NCI-H146 treated with DMSO at 0.1 percent for 48 hours (cell line): ENCODE data around the gene ZBTB8A.
"Not testable (repeated sequence)": the region's sequence is repeated elsewhere in the genome, so short reads cannot be mapped to it uniquely, and the experiment has no call there.

ENCODE experiments used
- DNase-seq: peaks from one replicate; lab custom pipeline; 2025; ENCODE audit not compliant: unreplicated experiment; lab: John Stamatoyannopoulos, UW

Gene ZBTB8A

DNA sequence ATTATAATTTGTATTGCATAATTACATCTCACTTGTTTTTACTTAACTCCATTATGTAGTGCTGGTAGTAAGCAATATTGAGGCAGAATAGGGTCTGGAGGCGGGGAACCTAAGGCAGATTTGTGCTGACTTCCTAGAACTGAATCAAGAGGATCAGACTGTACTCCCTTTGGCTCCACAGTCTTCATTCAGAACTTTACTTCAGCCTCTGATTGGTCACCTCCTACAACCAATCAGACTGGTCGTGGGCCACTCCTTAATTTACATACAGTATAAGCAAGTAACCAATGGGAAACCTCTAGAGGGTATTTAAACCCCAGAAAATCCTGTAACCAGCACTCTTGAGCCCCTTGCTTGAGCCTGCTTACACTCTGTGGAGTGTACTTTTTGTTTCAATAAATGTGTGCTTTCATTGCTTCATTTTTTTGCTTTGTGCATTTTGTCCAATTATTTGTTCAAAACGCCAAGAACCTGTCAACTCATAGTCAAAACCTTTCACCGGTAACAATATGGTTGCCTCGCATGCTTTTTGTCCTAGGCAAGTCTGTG is 79.5 kb downstream of the ZBTB8A start:
- no peak for DNase-seq

DNA sequence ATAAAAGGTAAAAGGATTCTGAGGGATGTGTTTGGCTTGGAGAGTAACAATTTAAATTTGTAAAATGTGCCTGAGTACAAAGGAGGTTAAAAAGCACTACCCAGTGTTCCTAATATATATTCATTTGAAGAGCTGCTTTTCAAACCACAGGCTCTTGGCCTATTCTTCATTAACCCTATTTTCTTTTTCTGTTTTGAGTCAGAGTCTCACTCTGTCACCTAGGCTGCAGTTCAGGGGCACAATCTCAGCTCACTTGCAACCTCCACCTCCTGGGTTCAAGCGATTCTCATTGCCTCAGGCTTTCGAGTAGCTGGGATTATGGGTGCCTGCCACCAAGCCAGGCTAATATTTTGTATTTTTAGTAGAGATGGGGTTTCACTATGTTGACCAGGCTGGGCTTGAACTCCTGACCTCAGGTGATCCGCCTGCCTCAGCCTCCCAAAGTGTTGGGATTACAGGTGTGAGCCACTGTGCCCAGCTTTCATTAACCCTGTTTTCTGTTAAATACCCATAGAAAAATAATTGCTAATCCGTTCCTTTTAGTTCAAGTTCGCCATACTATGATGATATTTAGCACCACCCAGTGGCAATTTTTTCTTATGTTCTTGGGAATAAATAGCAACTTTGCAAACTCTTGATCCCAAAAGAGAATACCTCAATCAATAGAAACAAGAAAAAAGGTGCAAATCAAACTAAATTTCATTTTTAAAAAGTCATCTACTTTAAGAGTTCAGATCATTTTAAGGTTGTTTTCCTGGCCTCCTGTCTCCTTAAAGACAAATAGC is 80.7 kb downstream of the ZBTB8A start:
- DNase-seq: no peak

DNA sequence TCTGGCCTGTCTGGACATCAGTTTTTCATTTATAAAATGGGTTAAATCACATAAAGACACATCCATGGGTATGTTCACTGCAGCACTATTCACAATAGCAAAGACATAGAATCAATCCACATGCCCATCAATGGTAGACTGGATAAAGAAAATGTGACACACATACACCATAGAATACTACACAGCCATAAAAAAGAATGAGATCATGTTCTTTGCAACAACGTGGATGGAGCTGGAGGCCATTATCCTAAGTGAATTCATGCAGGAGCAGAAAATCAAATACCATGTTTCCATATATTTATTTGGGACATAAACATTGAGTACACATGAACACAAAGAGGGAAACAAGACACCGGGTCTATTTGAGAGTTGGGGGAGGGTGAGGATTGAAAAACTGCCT is 83.0 kb downstream of the ZBTB8A start:
- no peak for DNase-seq

DNA sequence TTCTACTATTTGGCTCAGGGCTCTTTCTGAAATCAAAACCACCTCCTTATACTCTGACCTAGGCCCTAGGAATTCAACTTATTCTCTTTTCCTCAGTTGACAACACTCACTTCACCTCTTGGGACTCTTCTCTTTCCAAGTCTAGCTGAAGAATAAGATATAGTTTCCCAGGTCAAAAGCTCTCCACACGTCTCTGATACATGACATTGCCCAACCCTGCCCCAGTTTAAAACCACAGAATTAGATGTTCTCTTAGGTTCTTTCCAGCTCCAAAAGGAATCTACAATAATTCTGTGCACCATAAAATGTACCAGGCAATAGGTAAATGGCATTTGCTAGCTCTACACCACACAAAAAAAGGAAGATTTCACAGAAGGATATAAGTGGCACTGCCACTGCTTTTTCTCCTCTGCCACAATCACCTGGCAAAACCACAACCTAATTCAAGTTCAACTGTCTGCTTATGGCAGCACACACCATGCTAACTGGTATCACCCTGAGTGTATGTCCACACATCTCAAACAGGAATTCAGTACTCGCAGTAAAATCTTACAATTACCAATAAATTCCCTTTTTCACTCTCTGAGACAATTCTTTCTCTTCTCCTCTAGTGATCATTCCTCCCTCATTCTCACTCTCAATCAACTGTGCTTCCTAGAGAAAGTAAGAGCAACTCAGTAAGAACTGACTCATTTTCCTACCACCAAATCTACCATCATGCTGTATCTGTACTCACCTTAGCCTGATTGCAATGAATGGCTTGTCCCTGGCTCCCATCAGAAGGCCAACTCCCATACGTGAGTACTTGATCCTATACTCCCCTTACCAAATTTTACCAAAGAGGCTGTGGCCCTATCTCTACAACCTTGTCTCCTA is 83.8 kb downstream of the ZBTB8A start:
- no peak for DNase-seq

DNA sequence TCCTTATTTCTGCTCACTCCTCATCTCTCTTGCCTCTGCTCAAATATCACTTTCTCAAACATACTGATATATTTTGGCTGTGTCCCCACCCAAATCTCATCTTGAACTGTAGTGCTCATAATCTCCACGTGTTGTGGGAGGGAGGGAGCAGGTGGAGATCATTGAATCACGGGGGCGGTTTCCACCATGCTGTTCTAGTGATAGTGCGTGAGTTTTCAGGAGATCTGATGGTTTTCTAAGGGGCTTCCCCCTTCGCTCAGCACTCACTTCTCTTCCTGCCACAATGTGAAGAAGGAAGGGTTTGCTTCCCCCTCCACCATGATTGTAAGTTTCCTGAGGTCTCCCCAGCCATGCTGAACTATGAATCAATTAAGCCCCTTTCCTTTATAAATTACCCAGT is 84.5 kb downstream of the ZBTB8A start:
- no peak for DNase-seq

DNA sequence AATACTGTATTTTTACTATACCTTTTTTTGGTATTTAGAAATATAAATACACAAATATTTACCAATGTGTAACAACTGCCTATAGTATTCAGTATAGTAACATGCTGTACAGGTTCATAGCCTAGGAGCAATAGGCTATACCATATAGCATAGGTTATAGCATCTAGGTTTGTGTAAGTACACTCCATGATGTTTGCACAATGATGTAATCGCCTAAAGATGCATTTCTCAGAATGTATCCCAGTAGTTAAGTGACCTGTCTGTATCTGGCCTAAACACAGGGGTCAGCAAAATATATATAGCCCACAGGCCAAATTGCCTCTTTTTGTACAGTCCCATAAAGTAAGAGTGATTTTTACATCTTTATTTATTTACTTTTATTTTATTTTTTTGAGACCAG is 86.9 kb downstream of the ZBTB8A start:
- no peak for DNase-seq

DNA sequence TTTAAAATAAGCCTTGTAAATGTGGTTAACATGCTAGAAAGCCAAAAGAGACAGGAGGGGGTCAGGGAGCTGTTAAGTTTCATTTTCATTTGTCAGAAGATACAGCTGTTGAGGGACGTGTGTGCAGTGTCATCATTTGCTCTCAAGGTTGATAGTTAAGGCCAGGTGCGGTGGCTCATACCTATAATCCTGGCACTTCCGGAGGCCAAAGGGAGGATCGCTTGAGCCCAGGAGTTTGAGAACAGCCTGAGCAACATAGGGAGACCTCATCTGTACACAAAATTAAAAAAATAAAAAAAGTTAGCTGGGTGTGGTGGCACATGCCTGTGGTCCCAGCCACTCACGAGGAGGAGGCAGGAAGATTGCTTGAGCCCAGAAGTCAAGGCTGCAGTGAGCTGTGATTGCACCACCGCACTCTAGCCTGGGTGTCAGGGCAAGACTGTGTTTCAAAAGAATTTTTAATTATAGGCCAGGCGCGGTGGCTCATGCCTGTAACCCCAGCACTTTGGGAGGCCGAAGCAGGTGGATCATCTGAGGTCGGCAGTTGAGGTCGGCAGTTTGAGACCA is 88.5 kb downstream of the ZBTB8A start:
- no peak for DNase-seq

DNA sequence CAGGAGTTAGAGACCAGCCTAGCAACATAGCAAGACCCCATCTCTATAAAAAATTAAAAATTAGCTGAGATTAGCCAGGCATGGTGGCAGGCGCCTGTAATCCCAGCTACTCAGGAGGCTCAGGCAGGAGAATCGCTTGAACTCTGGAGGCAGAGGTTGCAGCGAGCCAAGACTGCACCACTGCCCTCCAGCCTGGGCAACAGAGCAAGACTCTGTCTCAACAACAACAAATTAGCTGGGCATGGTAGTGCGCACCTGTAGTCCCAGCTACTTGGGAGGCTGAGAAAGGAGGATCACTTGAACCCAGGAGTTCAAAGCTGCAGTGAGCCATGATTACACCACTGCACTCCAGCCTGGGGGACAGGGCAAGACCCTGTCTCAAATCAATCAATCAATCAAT is 90.9 kb downstream of the ZBTB8A start:
- not testable (repeated sequence) for DNase-seq

DNA sequence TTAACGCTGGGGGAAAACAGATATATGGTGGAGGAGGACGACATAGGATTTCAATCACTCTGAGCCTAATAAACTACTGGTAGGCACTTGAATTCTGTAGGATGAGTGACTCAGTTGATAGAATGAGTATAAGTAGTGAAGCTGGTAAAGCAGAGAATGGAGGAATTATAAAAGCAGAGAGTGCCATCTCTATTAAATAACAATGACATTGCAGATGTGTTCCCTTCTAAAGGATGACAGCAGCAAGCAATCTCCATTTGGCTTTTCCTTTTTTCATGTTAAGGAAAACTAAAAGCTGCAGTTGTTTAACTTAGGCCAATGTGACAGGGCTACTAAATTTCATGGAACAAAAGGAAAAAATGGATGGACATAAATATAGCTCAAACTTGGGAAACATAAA is 93.6 kb downstream of the ZBTB8A start:
- DNase-seq: no peak

DNA sequence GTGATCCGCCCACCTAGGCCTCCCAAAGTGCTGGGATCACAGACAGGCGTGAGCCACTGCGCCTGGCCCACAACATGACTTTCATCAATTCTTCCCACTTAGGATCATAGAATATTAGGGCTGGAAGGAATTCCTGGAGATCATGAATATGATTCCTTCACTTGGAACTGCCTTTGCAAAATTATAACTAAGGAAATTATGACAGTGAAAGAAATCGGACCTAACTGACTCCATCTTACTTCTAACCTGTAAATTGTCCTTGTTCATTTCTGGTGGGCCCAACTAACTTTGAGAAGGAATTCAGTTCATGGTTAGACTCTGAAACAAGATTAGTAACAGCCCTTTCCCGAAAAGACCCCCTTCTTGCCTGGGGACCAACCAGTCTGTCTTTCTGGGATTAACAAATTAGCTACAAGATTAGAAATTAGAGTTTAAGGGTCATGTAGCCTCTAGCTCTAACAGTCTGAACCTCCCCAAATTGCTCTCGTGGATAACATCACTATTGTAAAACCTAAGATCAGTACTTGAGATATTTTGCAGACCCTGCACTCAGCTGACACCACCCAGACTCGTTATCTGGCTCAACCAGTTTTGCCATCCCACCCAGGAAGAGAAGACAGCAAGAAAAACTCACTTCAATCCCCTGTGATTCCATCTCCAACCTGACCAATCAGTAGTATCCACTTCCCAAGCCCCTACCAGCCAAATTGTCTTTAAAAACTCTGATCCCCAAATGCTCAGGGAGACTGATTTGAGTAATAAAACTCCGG is 96.5 kb downstream of the ZBTB8A start:
- DNase-seq: no peak

DNA sequence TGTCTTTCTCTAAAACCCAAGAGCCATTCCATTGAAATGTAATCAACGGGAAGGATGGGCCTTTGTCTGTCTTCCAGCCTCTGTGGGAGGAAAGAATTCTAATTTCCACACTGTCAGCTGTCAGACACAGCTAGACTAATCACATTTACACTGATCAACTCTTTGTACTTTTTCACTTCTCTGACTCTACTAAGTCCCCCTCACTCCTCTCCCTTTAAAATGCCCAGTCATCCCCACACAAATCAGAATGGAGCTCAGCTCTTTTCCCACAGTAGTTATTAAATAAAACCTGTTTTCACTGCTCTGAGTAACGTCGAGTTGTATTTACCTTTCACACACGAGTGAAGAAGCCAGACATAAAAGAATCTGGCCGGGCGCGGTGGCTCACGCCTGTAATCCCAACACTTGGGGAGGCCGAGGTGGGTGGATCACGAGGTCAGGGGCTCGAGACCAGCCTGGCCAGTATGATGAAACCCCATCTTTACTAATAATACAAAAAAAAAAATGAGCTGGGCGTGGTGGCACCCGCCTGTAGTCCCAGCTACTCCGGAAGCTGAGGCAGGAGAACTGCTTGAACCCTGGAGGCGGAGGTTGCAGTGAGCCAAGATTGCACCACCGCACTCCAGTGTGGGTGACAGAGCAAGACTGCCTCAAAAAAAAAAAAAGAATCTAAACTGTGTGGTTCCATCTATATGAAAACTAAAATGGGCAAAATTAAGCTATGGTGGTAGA is 97.9 kb downstream of the ZBTB8A start:
- DNase-seq: no peak

DNA sequence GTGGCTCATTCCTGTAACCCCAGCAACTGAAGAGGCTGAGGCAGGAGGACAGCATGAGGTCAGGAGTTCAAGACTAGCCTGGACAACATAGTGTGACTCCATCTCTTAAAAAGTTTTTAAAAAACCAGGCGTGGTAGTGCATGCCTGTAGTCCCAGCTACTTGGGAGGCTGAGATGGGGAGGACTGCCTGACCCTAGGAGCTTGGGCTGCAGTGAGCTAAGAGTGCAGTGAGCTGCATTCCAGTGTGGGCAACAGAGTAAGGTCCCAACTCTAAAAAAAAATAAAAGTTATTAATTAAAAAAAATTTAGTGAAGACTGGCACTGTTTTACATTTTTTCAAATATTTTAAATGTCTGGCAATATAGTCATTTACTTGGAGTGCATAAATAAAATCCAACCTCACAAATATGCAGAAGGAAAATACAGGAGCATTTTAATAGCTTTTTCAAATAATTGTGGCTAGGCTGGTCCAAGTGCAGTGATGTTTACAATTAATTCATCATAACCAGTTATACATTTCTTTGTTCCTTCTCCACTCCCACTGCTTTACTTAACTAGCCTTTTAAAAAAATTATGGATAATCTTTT is 100.4 kb downstream of the ZBTB8A start:
- no peak for DNase-seq

DNA sequence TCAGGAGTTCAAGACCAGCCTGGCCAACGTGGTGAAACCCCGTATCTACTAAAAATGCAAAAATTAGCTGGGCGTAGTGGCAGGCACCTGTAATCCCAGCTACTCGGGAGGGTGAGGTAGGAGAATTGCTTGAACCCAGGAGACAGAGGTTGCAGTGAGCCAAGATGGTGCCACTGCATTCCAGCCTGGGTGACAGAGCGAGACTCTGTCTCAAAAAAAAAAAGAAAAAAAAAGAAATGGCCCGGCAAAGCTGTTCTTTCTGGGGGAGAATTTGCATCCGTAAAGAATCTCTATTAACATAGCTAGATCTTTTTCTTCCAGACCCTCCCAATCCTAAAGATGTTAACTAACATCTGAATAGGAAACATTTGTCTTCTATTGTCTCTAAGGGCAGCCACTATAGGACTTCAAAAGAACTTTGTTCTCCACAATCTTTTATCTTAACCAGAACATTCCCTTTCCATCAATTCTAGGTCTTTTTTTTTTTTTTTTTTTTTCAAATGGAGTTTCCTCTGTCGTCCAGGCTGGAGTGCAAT is 103.1 kb downstream of the ZBTB8A start:
- not testable (repeated sequence) for DNase-seq

DNA sequence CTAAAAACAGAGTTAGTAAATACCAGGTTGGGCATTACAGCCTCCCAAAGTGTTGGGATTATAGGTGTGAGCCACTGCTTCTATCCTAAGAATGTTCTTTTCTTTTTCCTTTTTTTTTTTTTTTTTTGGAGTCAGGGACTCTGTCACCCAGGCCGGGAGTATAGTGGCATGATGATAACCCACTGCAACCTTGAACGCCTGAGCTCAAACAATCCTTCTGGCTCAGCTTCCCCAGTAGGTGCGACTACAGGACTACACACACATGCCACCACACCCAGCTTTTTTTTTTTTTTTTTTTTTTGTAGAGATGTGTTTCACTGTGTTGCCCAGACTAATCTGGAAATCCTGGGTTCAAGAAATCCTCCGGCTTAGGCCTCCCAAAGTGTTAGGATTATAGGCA is 105.2 kb downstream of the ZBTB8A start:
- no peak for DNase-seq

DNA sequence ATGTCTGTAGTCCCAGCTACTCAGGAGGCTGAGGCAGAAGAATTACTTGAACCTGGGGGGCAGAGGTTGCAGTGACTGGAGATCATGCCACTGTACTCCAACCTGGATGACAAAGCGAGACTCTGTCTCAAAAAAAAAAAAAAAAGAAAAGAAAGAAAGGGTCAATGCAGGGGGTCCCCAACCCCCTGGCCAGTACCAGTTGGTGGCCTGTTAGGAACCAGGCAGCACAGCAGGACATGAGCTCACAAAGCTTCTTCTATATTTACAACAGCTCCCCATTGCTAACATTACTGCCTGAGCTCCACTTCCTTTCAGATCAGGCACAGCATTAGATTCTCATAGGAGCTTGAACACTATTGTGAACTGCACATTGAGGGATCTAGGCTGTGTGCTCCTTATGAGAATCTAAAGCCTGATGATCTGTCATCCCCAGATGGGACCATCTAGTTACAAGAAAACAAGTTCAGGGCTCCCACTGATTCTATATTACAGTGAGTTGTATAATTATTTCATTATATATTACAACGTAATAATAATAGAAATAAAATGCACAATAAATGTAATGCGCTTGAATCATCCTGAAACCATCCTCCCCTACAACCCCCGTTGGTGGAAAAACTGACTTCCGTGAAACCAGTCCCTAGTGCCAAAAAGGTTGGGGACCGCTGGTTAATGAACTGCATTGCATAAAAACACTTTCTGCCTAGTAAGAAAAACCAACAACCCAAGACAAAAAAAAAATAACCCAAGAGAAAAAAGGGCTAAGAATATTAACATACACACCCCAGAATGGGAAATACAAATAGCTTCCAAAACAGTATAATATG is 108.3 kb downstream of the ZBTB8A start:
- DNase-seq: no peak

DNA sequence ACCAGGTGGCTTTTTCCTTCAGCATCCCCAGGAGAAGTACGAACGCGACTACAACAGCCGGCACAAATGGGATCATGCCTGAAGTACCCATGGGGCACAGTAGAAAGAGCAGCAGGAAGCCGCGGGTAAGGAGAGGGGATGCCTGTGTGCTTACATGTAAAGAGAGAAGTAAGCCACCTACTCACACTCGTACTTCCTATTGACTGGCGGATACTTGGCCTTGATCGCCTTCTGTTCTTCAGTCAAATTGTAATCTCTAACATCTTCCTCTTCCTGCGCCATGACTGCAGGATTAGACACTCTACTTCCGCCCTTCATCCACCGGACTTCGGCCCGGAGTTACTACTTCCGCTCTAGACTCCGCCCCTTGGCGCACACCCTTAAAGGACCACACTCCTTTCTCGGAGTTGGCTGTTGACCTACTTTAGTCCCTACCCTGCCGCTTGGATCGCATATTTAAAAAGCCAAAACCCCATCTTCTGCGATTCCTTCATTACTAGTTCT is 111.1 kb downstream of the ZBTB8A start, which contains the start of gene ZBTB8OS:
ZBTB8OS (minus strand) TSS at position 303 of the 504 bp plus-strand sequence; CDS start at position 282, 21 bp downstream.
- DNase-seq: peak; percentile 82

DNA sequence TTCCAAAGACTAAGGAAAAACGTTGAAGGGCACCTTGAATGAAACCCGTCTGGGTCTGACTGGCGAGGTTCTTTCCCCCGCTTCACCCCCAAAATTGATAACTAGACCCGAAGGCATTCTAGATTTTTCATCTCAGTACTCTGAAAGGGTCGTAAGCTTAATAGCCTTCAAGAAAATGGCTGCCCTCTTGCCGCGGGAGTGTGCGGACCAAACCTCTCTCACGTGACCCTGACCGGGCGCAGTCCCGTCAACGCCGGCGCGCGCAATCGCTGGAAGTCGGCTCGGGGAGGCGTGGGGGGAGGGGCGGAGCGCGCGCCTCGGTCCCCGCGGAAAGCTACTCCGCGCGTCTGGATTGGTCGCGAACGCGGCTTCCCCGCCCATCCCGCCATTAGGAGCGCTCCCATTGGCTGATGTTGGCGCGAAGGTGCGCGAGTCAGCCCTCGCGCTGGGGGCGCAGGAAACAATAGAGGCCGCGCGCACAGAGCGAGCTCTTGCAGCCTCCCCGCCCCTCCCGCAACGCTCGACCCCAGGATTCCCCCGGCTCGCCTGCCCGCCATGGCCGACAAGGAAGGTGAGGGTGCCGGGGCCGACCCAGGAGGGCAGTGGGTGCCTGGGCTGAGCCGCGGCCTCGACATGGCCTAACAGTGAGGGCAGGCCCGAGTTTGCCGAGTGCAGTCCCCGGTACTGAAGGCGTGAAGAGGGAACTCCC is 111.7 kb downstream of the ZBTB8A start, which contains the start of gene RBBP4:
RBBP4 (plus strand) TSS at position 457 of the 709 bp plus-strand sequence; CDS start at position 556, 99 bp downstream.
- peak; percentile 88 for DNase-seq
